ENCODE results near the gene ATG7.
A peak's percentile ranks its signal among the peaks of the same experiment; 100 is the strongest.
"Not testable (repeated sequence)": the region's sequence is repeated elsewhere in the genome, so short reads cannot be mapped to it uniquely, and the experiment has no call there.

Gene ATG7

GRCh38 chr3:11435440-11436165 lies 163.4 kb downstream of the ATG7 start:
- DNase-seq: no peak
- Histone ChIP-seq H3K36me3 (replicated peaks) (no peaks in the 10 kb centered on the region), H3K27me3 (replicated peaks) (no peaks in the 10 kb centered on the region), H3K4me3 (ENCODE audit: low read depth, low read length) (no peak overlapping the region), H3K27ac (no peak overlapping the region)
- no peak for TF ChIP-seq CTCF (IDR thresholded peaks at IDR 0.05; ENCODE audit: low read depth, low read length, missing control alignments)
- in situ Hi-C loops (cut with HindIII; ENCODE audit: low pct_ligation_motif_present, low sequenced_read_pairs): no loop called here

GRCh38 chr3:11436775-11437174 lies 164.6 kb downstream of the ATG7 start:
- H3K36me3 ChIP-seq (replicated peaks): no peaks in the 10 kb centered on the region
- in situ Hi-C loops (cut with HindIII; ENCODE audit: low pct_ligation_motif_present, low sequenced_read_pairs): no loop called here
- no peak overlapping the region for H3K4me3 ChIP-seq (ENCODE audit: low read depth, low read length)
- no peak overlapping the region for H3K27ac ChIP-seq
- DNase-seq: no peak
- TF ChIP-seq CTCF (IDR thresholded peaks at IDR 0.05; ENCODE audit: low read depth, low read length, missing control alignments): no peak
- H3K27me3 ChIP-seq (replicated peaks): no peaks in the 10 kb centered on the region

- Histone ChIP-seq H3K27me3 (replicated peaks) (no peaks in the 10 kb centered on the region), H3K27ac (no peak overlapping the region), H3K36me3 (replicated peaks) (no peaks in the 10 kb centered on the region), H3K4me3 (ENCODE audit: low read depth, low read length) (no peak overlapping the region)
- no peak for DNase-seq
- in situ Hi-C loops (cut with HindIII; ENCODE audit: low pct_ligation_motif_present, low sequenced_read_pairs): no loop called here
- TF ChIP-seq CTCF (IDR thresholded peaks at IDR 0.05; ENCODE audit: low read depth, low read length, missing control alignments): no peak
Measured at GRCh38 chr3:11437506-11437905, 165.3 kb downstream of the ATG7 start.

DNA sequence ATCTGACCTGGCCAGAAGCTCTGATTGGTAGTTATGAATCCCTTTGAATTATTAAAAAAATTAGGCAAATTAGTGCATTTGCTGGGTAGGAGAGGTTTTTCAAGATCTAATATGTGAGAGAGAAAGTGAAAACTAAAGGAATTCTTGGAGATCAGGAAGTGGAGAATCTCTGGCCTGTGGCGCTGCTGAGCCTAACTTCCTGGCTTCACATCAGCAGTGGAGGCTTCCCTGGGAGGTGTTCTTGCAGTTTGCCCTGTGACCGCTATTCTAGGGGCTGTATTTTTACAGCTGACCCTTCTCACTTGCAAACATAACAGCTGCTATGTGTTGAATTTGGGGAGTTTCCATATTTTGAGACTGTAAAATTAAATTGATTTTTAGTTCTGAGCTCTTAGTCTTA lies 166.4 kb downstream of the ATG7 start:
- H3K27me3 ChIP-seq (replicated peaks): no peaks in the 10 kb centered on the region
- H3K27ac ChIP-seq: peak overlapping the region; percentile 35
- DNase-seq: peak; percentile 38
- no peaks in the 10 kb centered on the region for H3K36me3 ChIP-seq (replicated peaks)
- no peak overlapping the region for H3K4me3 ChIP-seq (ENCODE audit: low read depth, low read length)
- TF ChIP-seq CTCF (IDR thresholded peaks at IDR 0.05; ENCODE audit: low read depth, low read length, missing control alignments): peak; percentile 31
- in situ Hi-C loops (cut with HindIII; ENCODE audit: low pct_ligation_motif_present, low sequenced_read_pairs): no loop called here

GRCh38 chr3:11441346-11441745 lies 169.1 kb downstream of the ATG7 start:
- H3K4me3 ChIP-seq (ENCODE audit: low read depth, low read length); H3K27me3 ChIP-seq (replicated peaks); DNase-seq; H3K27ac ChIP-seq; in situ Hi-C loops (cut with HindIII; ENCODE audit: low pct_ligation_motif_present, low sequenced_read_pairs); H3K36me3 ChIP-seq (replicated peaks): not testable (repeated sequence)

GRCh38 chr3:11444404-11444803 lies 172.2 kb downstream of the ATG7 start:
- Histone ChIP-seq H3K4me3 (ENCODE audit: low read depth, low read length) (no peak overlapping the region), H3K27ac (no peak overlapping the region), H3K36me3 (replicated peaks) (no peaks in the 10 kb centered on the region), H3K27me3 (replicated peaks) (no peaks in the 10 kb centered on the region)
- in situ Hi-C loops (cut with HindIII; ENCODE audit: low pct_ligation_motif_present, low sequenced_read_pairs): no loop called here
- no peak for TF ChIP-seq CTCF (IDR thresholded peaks at IDR 0.05; ENCODE audit: low read depth, low read length, missing control alignments)
- no peak for DNase-seq

- in situ Hi-C loops (cut with HindIII; ENCODE audit: low pct_ligation_motif_present, low sequenced_read_pairs); H3K4me3 ChIP-seq (ENCODE audit: low read depth, low read length); H3K27me3 ChIP-seq (replicated peaks); H3K27ac ChIP-seq; DNase-seq; H3K36me3 ChIP-seq (replicated peaks): not testable (repeated sequence)
Measured at GRCh38 chr3:11445193-11445592, 173.0 kb downstream of the ATG7 start.
